ENCODE results near the gene MYO1E. TPM values are rescaled to one million over a fixed set of nuclear protein-coding genes. Genes with fewer than 3 reads are reported as not detected.

Gene MYO1E
- total and polyA plus RNA-seq, 2 donors from 2014 or later, result 41.9 to 198 TPM

DNA sequence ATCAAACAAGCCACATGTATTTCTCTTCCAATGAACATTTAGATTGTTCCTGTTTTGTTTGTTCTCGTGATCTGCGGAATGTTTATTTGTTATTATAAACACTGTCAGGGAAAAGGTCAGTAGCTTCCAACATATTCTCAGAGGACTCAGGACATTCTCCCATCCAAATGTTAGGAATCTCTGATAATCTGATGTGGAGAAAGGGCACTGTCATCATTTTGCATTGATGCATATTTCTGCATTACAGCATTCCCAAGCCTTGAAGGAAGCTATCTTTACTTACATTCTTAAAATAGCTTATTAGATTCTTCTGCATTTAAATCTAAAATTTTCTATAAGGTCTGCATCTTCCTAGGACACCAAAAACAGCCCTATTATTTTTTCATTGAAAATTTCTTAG, 10.3 kb downstream of the MYO1E start:
- Histone ChIP-seq H3K4me3 (ENCODE audit: low read length in 3 of 3) (no peak overlapping the region), H3K9ac (ENCODE audit: low read length in 3 of 3) (no peak overlapping the region), H3K27ac (ENCODE audit: low read depth in 2 of 2, low read length in 2 of 2) (no peak overlapping the region), H3K27me3 (ENCODE audit: control insufficient read depth, insufficient read depth, low read length) (no peaks in the 10 kb centered on the region), H3K36me3 (ENCODE audit: control insufficient read depth in 2 of 3, insufficient read depth in 3 of 3, low read length in 3 of 3) (no peaks in the 10 kb centered on the region), H3K9me3 (ENCODE audit: control insufficient read depth in 2 of 3, insufficient read depth in 1 of 3, low read length in 3 of 3) (no peaks in the 10 kb centered on the region), H3K4me1 (ENCODE audit: control insufficient read depth in 2 of 3, insufficient read depth in 2 of 3, low read depth in 1 of 3, low read length in 3 of 3) (peaks cover 0 to 2% (median 0%) of the 10 kb centered on the region in 3 donors)
- FAIRE-seq (no peak), DNase-seq (no peak)
- TF ChIP-seq, protein P1, sequence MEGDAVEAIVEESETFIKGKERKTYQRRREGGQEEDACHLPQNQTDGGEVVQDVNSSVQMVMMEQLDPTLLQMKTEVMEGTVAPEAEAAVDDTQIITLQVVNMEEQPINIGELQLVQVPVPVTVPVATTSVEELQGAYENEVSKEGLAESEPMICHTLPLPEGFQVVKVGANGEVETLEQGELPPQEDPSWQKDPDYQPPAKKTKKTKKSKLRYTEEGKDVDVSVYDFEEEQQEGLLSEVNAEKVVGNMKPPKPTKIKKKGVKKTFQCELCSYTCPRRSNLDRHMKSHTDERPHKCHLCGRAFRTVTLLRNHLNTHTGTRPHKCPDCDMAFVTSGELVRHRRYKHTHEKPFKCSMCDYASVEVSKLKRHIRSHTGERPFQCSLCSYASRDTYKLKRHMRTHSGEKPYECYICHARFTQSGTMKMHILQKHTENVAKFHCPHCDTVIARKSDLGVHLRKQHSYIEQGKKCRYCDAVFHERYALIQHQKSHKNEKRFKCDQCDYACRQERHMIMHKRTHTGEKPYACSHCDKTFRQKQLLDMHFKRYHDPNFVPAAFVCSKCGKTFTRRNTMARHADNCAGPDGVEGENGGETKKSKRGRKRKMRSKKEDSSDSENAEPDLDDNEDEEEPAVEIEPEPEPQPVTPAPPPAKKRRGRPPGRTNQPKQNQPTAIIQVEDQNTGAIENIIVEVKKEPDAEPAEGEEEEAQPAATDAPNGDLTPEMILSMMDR (IDR thresholded peaks at IDR 0.05; ENCODE audit: borderline replicate concordance, extremely low read depth, insufficient read depth), result no peak
- intact Hi-C loops (cut with DNase I), result no loop called here

DNA sequence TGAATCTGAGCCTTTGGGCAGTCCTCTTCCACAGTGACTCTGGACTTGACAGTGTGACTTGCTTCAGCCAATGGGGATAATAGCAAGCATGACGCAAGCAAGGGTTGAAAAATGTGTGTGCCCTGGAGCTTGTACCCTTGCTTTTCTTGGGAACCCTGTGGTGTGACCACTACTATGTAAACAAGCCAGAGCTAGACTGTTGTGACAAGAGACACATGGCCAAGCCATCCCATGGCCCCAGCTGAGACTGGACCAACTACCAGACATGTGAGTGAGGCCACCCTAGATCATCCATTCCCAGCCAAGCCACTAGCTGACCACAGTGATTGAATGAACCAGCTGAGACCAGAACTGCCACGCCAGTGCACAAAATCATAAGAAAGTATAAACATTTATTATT, 11.8 kb downstream of the MYO1E start:
- DNase-seq (no peak), FAIRE-seq (no peak)
- no peaks in the 10 kb centered on the region for H3K27me3 ChIP-seq (ENCODE audit: control insufficient read depth, insufficient read depth, low read length)
- peaks cover 0 to 2% (median 0%) of the 10 kb centered on the region in 3 donors for H3K4me1 ChIP-seq (ENCODE audit: control insufficient read depth in 2 of 3, insufficient read depth in 2 of 3, low read depth in 1 of 3, low read length in 3 of 3)
- TF ChIP-seq, protein P1 (IDR thresholded peaks at IDR 0.05; ENCODE audit: borderline replicate concordance, extremely low read depth, insufficient read depth), result no peak
- no peak overlapping the region for H3K27ac ChIP-seq (ENCODE audit: low read depth in 2 of 2, low read length in 2 of 2)
- intact Hi-C loops (cut with DNase I), result no loop called here
- H3K9me3 ChIP-seq (ENCODE audit: control insufficient read depth in 2 of 3, insufficient read depth in 1 of 3, low read length in 3 of 3), result no peaks in the 10 kb centered on the region
- no peak overlapping the region for H3K4me3 ChIP-seq (ENCODE audit: low read length in 3 of 3)
- H3K9ac ChIP-seq (ENCODE audit: low read length in 3 of 3), result no peak overlapping the region
- no peaks in the 10 kb centered on the region for H3K36me3 ChIP-seq (ENCODE audit: control insufficient read depth in 2 of 3, insufficient read depth in 3 of 3, low read length in 3 of 3)

DNA sequence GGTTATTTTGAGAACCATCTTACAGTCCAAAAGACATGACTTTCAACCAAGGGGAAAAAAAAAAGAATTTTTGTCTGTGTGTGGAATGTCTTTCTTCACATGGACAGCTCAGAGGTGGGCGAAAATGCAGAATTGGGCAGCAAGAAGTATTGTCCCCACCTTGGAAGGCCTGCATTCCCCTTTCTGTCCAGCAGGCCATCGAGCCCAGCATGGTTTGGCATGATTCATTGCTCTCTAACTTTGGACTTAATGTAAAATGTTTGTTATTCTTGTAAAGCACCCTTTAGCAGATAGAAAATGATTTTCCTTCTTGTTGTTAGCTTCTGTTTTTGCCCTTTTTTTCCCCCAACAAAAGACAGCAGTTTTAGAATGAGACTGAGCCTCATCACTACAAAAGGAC, 12.4 kb downstream of the MYO1E start:
- FAIRE-seq, result no peak

More for the DNA sequence above, 12.4 kb downstream of the MYO1E start:
- H3K9ac ChIP-seq (ENCODE audit: low read length in 3 of 3), result no peak overlapping the region
- TF ChIP-seq, protein P1 (IDR thresholded peaks at IDR 0.05; ENCODE audit: borderline replicate concordance, extremely low read depth, insufficient read depth), result no peak
- H3K36me3 ChIP-seq (ENCODE audit: control insufficient read depth in 2 of 3, insufficient read depth in 3 of 3, low read length in 3 of 3), result no peaks in the 10 kb centered on the region
- peaks cover 0 to 2% (median 0%) of the 10 kb centered on the region in 3 donors for H3K4me1 ChIP-seq (ENCODE audit: control insufficient read depth in 2 of 3, insufficient read depth in 2 of 3, low read depth in 1 of 3, low read length in 3 of 3)
- intact Hi-C loops (cut with DNase I), result no loop called here
- H3K27me3 ChIP-seq (ENCODE audit: control insufficient read depth, insufficient read depth, low read length), result no peaks in the 10 kb centered on the region
- no peak overlapping the region for H3K27ac ChIP-seq (ENCODE audit: low read depth in 2 of 2, low read length in 2 of 2)
- DNase-seq, result no peak
- H3K9me3 ChIP-seq (ENCODE audit: control insufficient read depth in 2 of 3, insufficient read depth in 1 of 3, low read length in 3 of 3), result no peaks in the 10 kb centered on the region
- no peak overlapping the region for H3K4me3 ChIP-seq (ENCODE audit: low read length in 3 of 3)

Data from kidney (tissue), 14 donors.